Caco-2 (cell line): ENCODE measurements around the gene CIB2. TPM values are rescaled to one million over a fixed set of nuclear protein-coding genes. Genes with fewer than 3 reads are reported as not detected.

ENCODE experiments used
- BruUV-seq: library from RNA; stranded (reverse); fragments of 400-500 nt; replicated peaks from 2 replicates; lab custom pipeline; 2021; lab: Mats Ljungman, UMichigan
- CTCF ChIA-PET: fragments of 300-600 bp; sonication (Branson Sonifier 250); formaldehyde crosslinking; loops from one replicate; lab custom pipeline; 2022; ENCODE audit warnings: antibody characterized with exemption; lab: Charles Lee
- POLR2A ChIA-PET: fragments of 300-600 bp; sonication (Branson Sonifier 250); formaldehyde crosslinking; loops from one replicate; lab custom pipeline; 2022; ENCODE audit warnings: antibody characterized with exemption; lab: Charles Lee
- DNase-seq, 2 experiments: peaks; one replicate each; pipeline versions ENCODE4 v3.0.0 to v3.0.0-alpha.2; 2020 to 2022
- H3K27me3 ChIP-seq: replicated peaks from 2 replicates; pipeline ENCODE4 v1.6.0; 2011; ENCODE audit warnings: low read length; ENCODE audit not compliant: control insufficient read depth, insufficient read depth
- H3K36me3 ChIP-seq: 2 replicates; pipeline ENCODE4 v1.5.1; 2011; ENCODE audit warnings: low read length; ENCODE audit not compliant: control insufficient read depth, insufficient read depth
- H3K4me1 ChIP-seq: fragments of 250-450 bp; sonication (Bioruptor Pico); 2 replicates; pipeline ENCODE4 v1.5.1; 2020; ENCODE audit warnings: mild to moderate bottlenecking
- H3K4me3 ChIP-seq: 2 replicates; pipeline ENCODE4 v1.5.1; 2011; ENCODE audit warnings: low read depth, mild to moderate bottlenecking, control low read depth, low read length
- H3K9me3 ChIP-seq: fragments of 250-450 bp; sonication (Bioruptor Pico); 2 replicates; pipeline ENCODE4 v1.5.1; 2020; ENCODE audit warnings: mild to moderate bottlenecking, moderate library complexity
- H3K27ac Mint-ChIP-seq: one replicate; pipeline ENCODE4 v1.8.0; 2022; ENCODE audit warnings: mixed read lengths; ENCODE audit not compliant: unreplicated experiment
- H3K27me3 Mint-ChIP-seq: one replicate; pipeline ENCODE4 v1.8.0; 2022; ENCODE audit warnings: mixed read lengths; ENCODE audit not compliant: insufficient read depth, unreplicated experiment
- H3K36me3 Mint-ChIP-seq: one replicate; pipeline ENCODE4 v1.8.0; 2022; ENCODE audit warnings: mild to moderate bottlenecking, mixed read lengths; ENCODE audit not compliant: insufficient read depth, unreplicated experiment
- H3K4me1 Mint-ChIP-seq: one replicate; pipeline ENCODE4 v1.8.0; 2022; ENCODE audit warnings: low read depth, mixed read lengths; ENCODE audit not compliant: unreplicated experiment
- H3K4me3 Mint-ChIP-seq: one replicate; pipeline ENCODE4 v1.8.0; 2022; ENCODE audit warnings: mild to moderate bottlenecking, moderate library complexity, mixed read lengths; ENCODE audit not compliant: unreplicated experiment
- H3K9me3 Mint-ChIP-seq: one replicate; pipeline ENCODE4 v1.8.0; 2022; ENCODE audit warnings: mixed read lengths; ENCODE audit not compliant: unreplicated experiment
- intact Hi-C: fragments of 100-400 bp; cut with micrococcal nuclease; formaldehyde crosslinking; loops from one replicate; pipeline ENCODE4 v1.10.0; 2022; ENCODE audit not compliant: unreplicated experiment
- total RNA-seq: library from RNA; stranded (reverse); gene quantifications from 2 replicates; pipeline ENCODE4 v1.2.3, GENCODE V29; 2022
- TF ChIP-seq, protein P1 (sequence below), 2 experiments: fragments of 200-600 bp in 1 of 2; IDR thresholded peaks; 1 replicate in 1 of 2; 2 replicates in 1 of 2; pipeline versions ENCODE4 v1.5.1 to v1.8.0; 2011 to 2022; ENCODE audit warnings: antibody characterized with exemption in 1 of 2, control low read depth in 1 of 2, inconsistent platforms in 1 of 2, low read depth in 1 of 2, low read length in 1 of 2, mild to moderate bottlenecking in 1 of 2, moderate library complexity in 1 of 2; ENCODE audit not compliant: insufficient read depth in 1 of 2, severe bottlenecking in 1 of 2, unreplicated experiment in 1 of 2

The CIB2 gene
- total RNA-seq, 1 experiment from 2014 or later: 0.75 TPM

- no peaks in the 10 kb centered on the region for H3K4me1 Mint-ChIP-seq
- no peak for DNase-seq
- no peak overlapping the region for H3K27ac Mint-ChIP-seq
- H3K4me3 Mint-ChIP-seq: no peak overlapping the region
- POLR2A ChIA-PET: no interaction called here
- Histone ChIP-seq H3K9me3 (no peaks in the 10 kb centered on the region), H3K36me3 (no peaks in the 10 kb centered on the region), H3K4me1 (peaks cover 23% of the 10 kb centered on the region), H3K27me3 (no peaks in the 10 kb centered on the region), H3K4me3 (no peak overlapping the region)
- no peaks in the 10 kb centered on the region for H3K9me3 Mint-ChIP-seq
- intact Hi-C loops: no loop called here
- no peaks in the 10 kb centered on the region for H3K27me3 Mint-ChIP-seq
- no peaks in the 10 kb centered on the region for H3K36me3 Mint-ChIP-seq
- BruUV-seq: no TSS peak
- TF ChIP-seq, protein P1, sequence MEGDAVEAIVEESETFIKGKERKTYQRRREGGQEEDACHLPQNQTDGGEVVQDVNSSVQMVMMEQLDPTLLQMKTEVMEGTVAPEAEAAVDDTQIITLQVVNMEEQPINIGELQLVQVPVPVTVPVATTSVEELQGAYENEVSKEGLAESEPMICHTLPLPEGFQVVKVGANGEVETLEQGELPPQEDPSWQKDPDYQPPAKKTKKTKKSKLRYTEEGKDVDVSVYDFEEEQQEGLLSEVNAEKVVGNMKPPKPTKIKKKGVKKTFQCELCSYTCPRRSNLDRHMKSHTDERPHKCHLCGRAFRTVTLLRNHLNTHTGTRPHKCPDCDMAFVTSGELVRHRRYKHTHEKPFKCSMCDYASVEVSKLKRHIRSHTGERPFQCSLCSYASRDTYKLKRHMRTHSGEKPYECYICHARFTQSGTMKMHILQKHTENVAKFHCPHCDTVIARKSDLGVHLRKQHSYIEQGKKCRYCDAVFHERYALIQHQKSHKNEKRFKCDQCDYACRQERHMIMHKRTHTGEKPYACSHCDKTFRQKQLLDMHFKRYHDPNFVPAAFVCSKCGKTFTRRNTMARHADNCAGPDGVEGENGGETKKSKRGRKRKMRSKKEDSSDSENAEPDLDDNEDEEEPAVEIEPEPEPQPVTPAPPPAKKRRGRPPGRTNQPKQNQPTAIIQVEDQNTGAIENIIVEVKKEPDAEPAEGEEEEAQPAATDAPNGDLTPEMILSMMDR (IDR thresholded peaks at IDR 0.05; ENCODE audit: insufficient read depth in 1 of 2, low read depth in 1 of 2, low read length in 1 of 2, severe bottlenecking in 1 of 2, unreplicated experiment in 1 of 2): no peak
- CTCF ChIA-PET: no interaction called here
Observed at GRCh38 chr15:78085928-78086327, 45.3 kb downstream of the CIB2 start.

DNA sequence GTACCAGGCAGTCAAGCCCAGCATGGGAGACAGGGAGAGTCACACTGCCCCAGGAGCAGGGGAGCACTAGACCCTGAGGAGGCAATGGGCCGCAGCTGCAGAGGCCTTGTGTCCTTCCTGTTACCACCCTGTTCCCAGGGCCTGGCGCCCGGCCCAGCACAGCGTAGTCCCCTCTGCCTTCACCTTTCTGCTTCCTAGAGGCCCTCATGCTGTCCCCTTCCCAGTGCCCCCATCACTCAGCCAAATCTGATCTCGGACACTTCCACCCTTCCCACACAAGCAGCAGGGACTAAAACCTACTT, 46.8 kb downstream of the CIB2 start:
- Histone ChIP-seq H3K9me3 (no peaks in the 10 kb centered on the region), H3K36me3 (no peaks in the 10 kb centered on the region), H3K27me3 (no peaks in the 10 kb centered on the region), H3K4me1 (peaks cover 23% of the 10 kb centered on the region), H3K4me3 (no peak overlapping the region)
- ChIA-PET CTCF (no interaction called here), POLR2A (no interaction called here)
- DNase-seq: no peak
- no peaks in the 10 kb centered on the region for H3K27me3 Mint-ChIP-seq
- H3K9me3 Mint-ChIP-seq: no peaks in the 10 kb centered on the region
- no peak overlapping the region for H3K27ac Mint-ChIP-seq
- TF ChIP-seq, protein P1 (IDR thresholded peaks at IDR 0.05; ENCODE audit: insufficient read depth in 1 of 2, low read depth in 1 of 2, low read length in 1 of 2, severe bottlenecking in 1 of 2, unreplicated experiment in 1 of 2): no peak
- no peaks in the 10 kb centered on the region for H3K36me3 Mint-ChIP-seq
- H3K4me3 Mint-ChIP-seq: no peak overlapping the region
- intact Hi-C loops: no loop called here
- H3K4me1 Mint-ChIP-seq: no peaks in the 10 kb centered on the region
- no TSS peak for BruUV-seq

- CTCF ChIA-PET: no interaction called here
- Histone ChIP-seq H3K4me1 (peaks cover 18% of the 10 kb centered on the region), H3K9me3 (no peaks in the 10 kb centered on the region), H3K36me3 (no peaks in the 10 kb centered on the region), H3K4me3 (no peak overlapping the region), H3K27me3 (no peaks in the 10 kb centered on the region)
- POLR2A ChIA-PET: no interaction called here
- Mint-ChIP-seq H3K27me3 (no peaks in the 10 kb centered on the region), H3K36me3 (no peaks in the 10 kb centered on the region), H3K4me3 (no peak overlapping the region), H3K9me3 (no peaks in the 10 kb centered on the region), H3K27ac (no peak overlapping the region), H3K4me1 (no peaks in the 10 kb centered on the region)
- intact Hi-C loops: no loop called here
- TF ChIP-seq, protein P1 (IDR thresholded peaks at IDR 0.05; ENCODE audit: insufficient read depth in 1 of 2, low read depth in 1 of 2, low read length in 1 of 2, severe bottlenecking in 1 of 2, unreplicated experiment in 1 of 2): no peak
- no peak for DNase-seq
- no TSS peak for BruUV-seq
Observed at GRCh38 chr15:78083687-78084448, 47.4 kb downstream of the CIB2 start.
